GM20431 (cell line): ENCODE measurements around the gene RFTN2.
"Not testable (repeated sequence)": the region's sequence is repeated elsewhere in the genome, so short reads cannot be mapped to it uniquely, and the experiment has no call there.

Source experiments
- in situ Hi-C: fragments of 300-500 bp; cut with MseI, MboI; formaldehyde crosslinking; loops from one replicate; pipeline ENCODE4 v1.15.0; 2020; ENCODE audit warnings: low sequenced_read_pairs; ENCODE audit not compliant: unreplicated experiment

Gene RFTN2

GRCh38 chr2:197677056-197677455, 1.7 kb upstream of the RFTN2 start:
- in situ Hi-C loops, result no loop called here

GRCh38 chr2:197675711-197676188, 363 bp upstream of the RFTN2 start:
- in situ Hi-C loops, result no loop called here

GRCh38 chr2:197674591-197674990, 796 bp downstream of the RFTN2 start:
- in situ Hi-C loops, result no loop called here

- in situ Hi-C loops, result no loop called here
These were observed 1.3 kb downstream of the RFTN2 start for GRCh38 chr2:197674060-197674459.

GRCh38 chr2:197673606-197674005, 1.8 kb downstream of the RFTN2 start:
- in situ Hi-C loops, result no loop called here

GRCh38 chr2:197673106-197673505, 2.3 kb downstream of the RFTN2 start:
- in situ Hi-C loops, result no loop called here

- in situ Hi-C loops, result no loop called here
These were observed 3.0 kb downstream of the RFTN2 start for GRCh38 chr2:197672371-197672893.

GRCh38 chr2:197669077-197669476, 6.3 kb downstream of the RFTN2 start:
- in situ Hi-C loops, result no loop called here

GRCh38 chr2:197668296-197668695, 7.1 kb downstream of the RFTN2 start:
- in situ Hi-C loops, result no loop called here

- in situ Hi-C loops, result no loop called here
These were observed 9.1 kb downstream of the RFTN2 start for GRCh38 chr2:197666277-197666676.

GRCh38 chr2:197661626-197662025, 13.8 kb downstream of the RFTN2 start:
- in situ Hi-C loops, result no loop called here

- in situ Hi-C loops, result no loop called here
These were observed 17.8 kb downstream of the RFTN2 start for GRCh38 chr2:197657562-197657961.

GRCh38 chr2:197647961-197648690, 27.3 kb downstream of the RFTN2 start:
- in situ Hi-C loops, result no loop called here

GRCh38 chr2:197641666-197642065, 33.7 kb downstream of the RFTN2 start:
- in situ Hi-C loops, result no loop called here

GRCh38 chr2:197640571-197641122, 34.7 kb downstream of the RFTN2 start:
- in situ Hi-C loops, result not testable (repeated sequence)

- in situ Hi-C loops, result no loop called here
These were observed 42.2 kb downstream of the RFTN2 start for GRCh38 chr2:197633109-197633657.

- in situ Hi-C loops, result no loop called here
These were observed 47.3 kb downstream of the RFTN2 start for GRCh38 chr2:197628043-197628500.

GRCh38 chr2:197626965-197627625, 48.3 kb downstream of the RFTN2 start:
- in situ Hi-C loops, result no loop called here

- in situ Hi-C loops, result no loop called here
These were observed 55.3 kb downstream of the RFTN2 start for GRCh38 chr2:197620133-197620532.

GRCh38 chr2:197615016-197615652, 60.3 kb downstream of the RFTN2 start:
- in situ Hi-C loops, result no loop called here
